Right lobe of liver (tissue), 6 donors: Measurements from ENCODE around the gene SIM1. TPM values are rescaled to one million over a fixed set of nuclear protein-coding genes. Genes with fewer than 3 reads are reported as not detected.
A peak's percentile ranks its signal among the peaks of the same experiment; 100 is the strongest.

Source experiments
- ATAC-seq, 4 donors: fragments of 200-7000 bp; cut with Tn5 transposase; one replicate each; pipeline ENCODE4 v1.9.1; 2020; ENCODE audit warnings: mild to moderate bottlenecking in 4 of 4, moderate library complexity in 4 of 4
- DNase-seq, 3 donors: peaks; one replicate each; pipeline ENCODE4 v3.0.0-alpha.2; 2020
- H3K27ac ChIP-seq, 3 donors: fragments of 200-600 bp; one replicate each; pipeline ENCODE4 v1.8.0; 2022
- H3K27me3 ChIP-seq, 2 donors: fragments of 200-600 bp; one replicate each; pipeline ENCODE4 v1.8.0; 2022
- H3K36me3 ChIP-seq, 4 donors: fragments of 200-600 bp; sonication (generic) in 1 of 4; one replicate each; pipeline versions ENCODE4 v1.5.1 to v1.8.0; 2017 to 2022; ENCODE audit warnings: control low read depth in 1 of 4
- H3K4me1 ChIP-seq, 4 donors: fragments of 200-600 bp; sonication (generic) in 1 of 4; one replicate each; pipeline versions ENCODE4 v1.5.1 to v1.8.0; 2017 to 2022; ENCODE audit warnings: control low read depth in 1 of 4
- H3K4me3 ChIP-seq, 3 donors: fragments of 200-600 bp; one replicate each; pipeline ENCODE4 v1.8.0; 2022
- H3K9me3 ChIP-seq, 4 donors: fragments of 200-600 bp; sonication (generic) in 1 of 4; one replicate each; pipeline versions ENCODE4 v1.5.1 to v1.8.0; 2017 to 2022; ENCODE audit warnings: control low read depth in 1 of 4
- POLR2A ChIP-seq: fragments of 450-650 bp; IDR thresholded peaks from one replicate; pipeline ENCODE4 v1.6.1; 2017; ENCODE audit warnings: antibody characterized with exemption, mild to moderate bottlenecking
- WGBS: methylation state at CpG from one replicate; pipeline ENCODE4 v1.1.6; 2018; ENCODE audit warnings: low coverage, low lambda C conversion rate; ENCODE audit not compliant: insufficient coverage; ENCODE audit errors: missing lambda C conversion rate; 5-methylcytosine and 5-hydroxymethylcytosine counted together
- intact Hi-C, 2 donors: fragments of 100-400 bp; cut with DNase I; formaldehyde crosslinking; loops; one replicate each; pipeline versions ENCODE4 v1.11.2 to v1.14.1; 2022
- total RNA-seq, 6 experiments: library from RNA; depleted of rRNA in 2 of 6; stranded (reverse); fragments of >200 nt in 2 of 6; fragmentation: NEBNext Ultra II Directional in 3 of 6; extraction: Animal tissue kit (Norgen Biotek cat#: 25700) in 3 of 6; gene quantifications; one replicate each; pipeline versions ENCODE4 v1.1.0 to v1.2.4, GENCODE V29; 2016 to 2023
- TF ChIP-seq, protein P1 (sequence below), 4 donors: fragments of 200-600 bp in 3 of 4; fragments of 450-650 bp in 1 of 4; IDR thresholded peaks; one replicate each; pipeline versions ENCODE4 v1.5.1 to v1.8.0; 2016 to 2022; ENCODE audit warnings: antibody characterized with exemption in 4 of 4, mild to moderate bottlenecking in 2 of 4
- donor health status: DM: no; HTN: yes; CAD: no.
- donor health status: DM: no; HTN: no; CAD: no.
- donor health status: DM: no; HTN: no; CAD: no.
- donor health status: DM: no; HTN: yes; CAD: no.
- donor health status: DM: no; HTN: yes; CAD: no.

The SIM1 gene
- total RNA-seq, 6 experiments from 2014 or later = 0.04 to 0.07 TPM; not detected in 4

GRCh38 chr6:100376103-100376502 lies 88.6 kb downstream of the SIM1 start:
- no peaks in the 10 kb centered on the region for H3K4me1 ChIP-seq
- H3K27me3 ChIP-seq = no peaks in the 10 kb centered on the region
- TF ChIP-seq, protein P1, sequence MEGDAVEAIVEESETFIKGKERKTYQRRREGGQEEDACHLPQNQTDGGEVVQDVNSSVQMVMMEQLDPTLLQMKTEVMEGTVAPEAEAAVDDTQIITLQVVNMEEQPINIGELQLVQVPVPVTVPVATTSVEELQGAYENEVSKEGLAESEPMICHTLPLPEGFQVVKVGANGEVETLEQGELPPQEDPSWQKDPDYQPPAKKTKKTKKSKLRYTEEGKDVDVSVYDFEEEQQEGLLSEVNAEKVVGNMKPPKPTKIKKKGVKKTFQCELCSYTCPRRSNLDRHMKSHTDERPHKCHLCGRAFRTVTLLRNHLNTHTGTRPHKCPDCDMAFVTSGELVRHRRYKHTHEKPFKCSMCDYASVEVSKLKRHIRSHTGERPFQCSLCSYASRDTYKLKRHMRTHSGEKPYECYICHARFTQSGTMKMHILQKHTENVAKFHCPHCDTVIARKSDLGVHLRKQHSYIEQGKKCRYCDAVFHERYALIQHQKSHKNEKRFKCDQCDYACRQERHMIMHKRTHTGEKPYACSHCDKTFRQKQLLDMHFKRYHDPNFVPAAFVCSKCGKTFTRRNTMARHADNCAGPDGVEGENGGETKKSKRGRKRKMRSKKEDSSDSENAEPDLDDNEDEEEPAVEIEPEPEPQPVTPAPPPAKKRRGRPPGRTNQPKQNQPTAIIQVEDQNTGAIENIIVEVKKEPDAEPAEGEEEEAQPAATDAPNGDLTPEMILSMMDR (IDR thresholded peaks at IDR 0.05) = no peak
- no peak for TF ChIP-seq POLR2A
- no peaks in the 10 kb centered on the region for H3K36me3 ChIP-seq
- no peak overlapping the region for H3K4me3 ChIP-seq
- no peaks in the 10 kb centered on the region for H3K9me3 ChIP-seq
- 15% methylated on average over 3 of the region's 3 CpGs for WGBS
- no peak for ATAC-seq
- intact Hi-C loops = no loop called here
- H3K27ac ChIP-seq = no peak overlapping the region
- DNase-seq = no peak

DNA sequence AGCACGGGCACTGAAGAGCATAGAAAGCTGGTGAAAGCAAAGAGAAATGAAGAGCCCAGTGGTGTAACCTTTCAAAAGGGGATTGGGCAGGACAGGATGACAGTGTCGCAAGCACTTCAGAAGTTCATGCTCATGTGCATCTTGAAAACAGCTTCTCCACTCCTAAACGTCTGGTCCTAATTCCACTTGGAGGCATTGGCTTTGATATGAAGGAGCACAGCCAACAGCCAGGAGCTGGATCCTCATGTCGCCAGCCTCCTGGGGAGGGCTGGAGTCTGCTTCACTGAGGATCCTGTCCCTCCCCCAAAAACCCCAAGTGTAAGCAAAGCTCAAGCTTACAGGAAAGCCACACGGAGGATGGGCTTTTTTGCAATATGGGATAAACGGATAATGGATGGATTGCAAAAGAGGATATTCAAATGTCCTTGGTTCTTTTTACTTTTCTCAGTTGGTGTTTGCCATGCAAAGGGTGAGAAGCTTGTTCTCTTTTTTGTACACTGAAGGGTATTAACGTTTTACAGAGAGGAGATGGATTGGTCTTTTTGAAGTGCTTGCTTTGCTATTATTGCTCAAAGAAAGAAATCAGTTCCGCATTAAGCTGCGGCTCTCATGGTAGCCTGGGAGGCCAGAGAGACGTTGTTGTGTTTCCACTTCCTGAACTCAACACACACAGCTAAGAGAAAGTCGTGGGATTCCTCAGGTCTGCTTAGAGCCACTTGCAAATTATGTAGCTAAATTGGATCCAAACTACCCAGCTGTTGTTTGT lies 92.2 kb downstream of the SIM1 start:
- Histone ChIP-seq H3K27me3 (no peaks in the 10 kb centered on the region), H3K4me1 (no peaks in the 10 kb centered on the region), H3K9me3 (no peaks in the 10 kb centered on the region), H3K27ac (no peak overlapping the region), H3K36me3 (no peaks in the 10 kb centered on the region), H3K4me3 (no peak overlapping the region)
- 59% methylated on average over 11 of the region's 11 CpGs for WGBS
- DNase-seq = no peak
- ATAC-seq = no peak
- intact Hi-C loops = no loop called here
- TF ChIP-seq, protein P1 (IDR thresholded peaks at IDR 0.05) = no peak
- no peak for TF ChIP-seq POLR2A

GRCh38 chr6:100371591-100371990 lies 93.1 kb downstream of the SIM1 start:
- no peak for DNase-seq
- WGBS = 85% methylated on average over 4 of the region's 4 CpGs
- no peaks in the 10 kb centered on the region for H3K36me3 ChIP-seq
- TF ChIP-seq, protein P1 (IDR thresholded peaks at IDR 0.05) = no peak
- no peak for TF ChIP-seq POLR2A
- H3K27ac ChIP-seq = no peak overlapping the region
- no peaks in the 10 kb centered on the region for H3K9me3 ChIP-seq
- ATAC-seq = no peak
- no peaks in the 10 kb centered on the region for H3K27me3 ChIP-seq
- no peaks in the 10 kb centered on the region for H3K4me1 ChIP-seq
- H3K4me3 ChIP-seq = no peak overlapping the region
- intact Hi-C loops = no loop called here

GRCh38 chr6:100370265-100370664 lies 94.5 kb downstream of the SIM1 start:
- Histone ChIP-seq H3K36me3 (no peaks in the 10 kb centered on the region), H3K9me3 (no peaks in the 10 kb centered on the region), H3K27me3 (no peaks in the 10 kb centered on the region), H3K4me3 (no peak overlapping the region), H3K27ac (no peak overlapping the region), H3K4me1 (no peaks in the 10 kb centered on the region)
- DNase-seq = no peak
- no peak for TF ChIP-seq POLR2A
- TF ChIP-seq, protein P1 (IDR thresholded peaks at IDR 0.05) = peak in 3 of 4 donors; percentile 19 to 46 (median 37)
- intact Hi-C loops = no loop called here
- whole genome bisulfite sequencing = 25% methylated on average over 1 of the region's 1 CpG
- ATAC-seq = peak in 2 of 4 donors; percentile 20 to 31
